Amniotic stem cell (primary cell): ENCODE results near the gene RING1.

ENCODE experiments used
- DNase-seq: peaks from one replicate; lab custom pipeline; 2025; lab: John Stamatoyannopoulos, UW

RING1 gene

DNA sequence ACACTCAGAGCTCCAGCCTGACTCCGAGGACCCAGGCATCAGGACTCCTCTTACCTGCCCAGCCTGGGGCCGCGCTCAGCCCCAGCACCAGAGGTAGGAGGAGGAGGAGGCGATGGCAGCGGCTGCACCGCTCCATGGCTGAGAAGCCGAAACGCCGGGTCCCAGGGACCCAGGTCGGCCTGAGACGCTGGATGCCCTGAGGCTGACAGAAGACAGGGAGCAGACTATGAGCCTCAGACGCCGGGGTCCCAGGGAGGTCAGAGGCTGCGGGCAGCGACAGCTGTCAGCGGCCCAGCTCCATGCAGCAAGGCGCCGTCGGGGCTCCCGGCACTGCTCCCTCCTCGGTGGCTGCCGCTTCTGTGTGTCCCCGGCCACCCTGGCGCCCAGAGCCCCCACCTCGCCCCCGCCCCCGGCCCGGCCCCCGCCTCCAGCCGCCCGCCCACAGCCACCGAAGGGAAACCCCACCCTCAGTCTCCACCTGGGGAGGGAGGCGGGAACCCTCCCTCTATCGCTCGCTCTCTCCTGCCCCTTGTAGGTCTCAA, 16.1 kb upstream of the RING1 start, which contains the start of gene COL11A2:
COL11A2 (minus strand) TSS at position 363 of the 542 bp plus-strand sequence; CDS start at position 136, 227 bp downstream.
- DNase-seq, result no peak

GRCh38 chr6:33192671-33193602, 15.4 kb upstream of the RING1 start:
- no peak for DNase-seq

DNA sequence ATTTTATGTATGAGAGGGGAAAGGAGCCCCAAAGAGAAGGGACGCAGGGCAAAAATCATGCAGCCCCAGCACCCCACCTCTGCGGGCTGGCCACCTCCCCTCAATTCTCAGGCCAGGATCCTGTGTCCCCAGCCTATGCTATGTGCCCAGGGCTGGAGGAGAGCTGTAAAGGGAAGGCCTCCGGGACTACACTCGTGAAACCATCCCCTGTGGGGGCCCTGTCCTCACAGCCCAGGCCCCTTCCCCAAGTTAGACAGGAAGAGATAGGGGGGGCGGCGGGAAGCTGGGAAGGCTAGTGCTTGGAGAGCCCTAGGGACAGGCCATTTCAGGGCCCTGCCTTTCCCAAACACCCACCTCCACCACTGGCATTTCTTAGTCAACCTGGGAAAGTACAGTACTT, 14.7 kb upstream of the RING1 start:
- no peak for DNase-seq

- DNase-seq, result no peak
These were observed 13.8 kb upstream of the RING1 start for GRCh38 chr6:33194431-33194979.

GRCh38 chr6:33195304-33196165, 12.8 kb upstream of the RING1 start:
- DNase-seq, result no peak

- DNase-seq, result peak; percentile 32
These were observed 10.8 kb upstream of the RING1 start for GRCh38 chr6:33197431-33198048.

DNA sequence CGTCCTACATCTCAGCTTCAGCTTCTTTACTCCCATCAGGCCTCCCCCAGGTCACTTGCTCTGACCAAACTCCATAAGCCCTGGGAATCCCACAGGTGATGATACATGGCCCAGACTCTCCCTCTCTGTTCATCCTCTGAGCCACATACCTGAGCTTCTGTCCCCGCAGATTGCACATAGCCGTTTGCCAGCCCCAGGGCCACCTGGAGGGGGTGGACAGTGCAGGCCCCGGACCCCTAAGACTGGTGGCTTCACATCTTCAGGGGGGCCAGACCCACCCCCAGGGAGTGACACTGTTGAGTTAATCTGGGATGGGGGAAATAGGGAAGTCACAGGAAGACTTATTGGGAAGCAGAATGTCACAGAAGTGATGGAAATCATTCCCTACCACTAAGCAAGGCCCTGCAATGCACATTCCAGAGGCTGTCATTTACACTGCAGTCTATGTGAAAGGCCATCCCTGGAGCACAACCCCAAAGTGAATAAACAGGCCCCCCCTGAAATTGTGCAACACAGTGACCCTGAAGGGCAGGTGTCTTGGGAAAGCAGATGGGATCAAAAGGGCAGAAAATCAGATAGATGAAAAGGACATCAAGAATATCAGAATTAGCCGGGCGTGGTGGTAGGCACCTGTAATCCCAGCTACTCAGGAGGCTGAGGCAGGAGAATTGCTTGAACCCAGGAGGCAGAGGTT, 10.0 kb upstream of the RING1 start:
- DNase-seq, result no peak

DNA sequence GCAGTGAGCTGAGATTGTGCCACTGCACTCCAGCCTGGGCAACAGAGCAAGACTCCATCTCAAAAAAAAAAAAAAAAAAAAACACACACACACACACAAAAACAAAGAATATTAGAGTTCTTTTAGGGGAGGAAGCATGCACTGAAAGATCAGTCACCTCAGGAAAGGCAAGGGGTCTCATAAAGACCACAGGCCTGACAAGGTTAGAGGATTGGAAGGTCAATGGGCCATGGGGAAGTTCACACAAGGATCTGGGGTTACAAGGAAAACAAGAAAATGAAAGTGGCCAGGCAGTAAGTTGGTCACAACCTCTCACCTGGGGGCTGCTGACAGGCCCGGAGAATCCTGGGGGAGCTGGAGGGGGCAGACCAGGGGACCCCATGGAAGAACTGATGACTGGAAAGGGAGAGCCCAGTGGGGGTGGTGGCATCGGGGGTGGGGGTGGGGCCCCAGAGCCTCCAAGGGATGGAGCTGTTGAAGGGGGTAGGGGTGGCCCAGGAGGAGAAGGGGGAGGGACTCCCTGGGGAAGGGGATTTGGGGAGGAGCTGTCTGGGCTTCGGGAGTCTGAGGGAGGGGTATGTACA, 9.4 kb upstream of the RING1 start:
- DNase-seq, result no peak

DNA sequence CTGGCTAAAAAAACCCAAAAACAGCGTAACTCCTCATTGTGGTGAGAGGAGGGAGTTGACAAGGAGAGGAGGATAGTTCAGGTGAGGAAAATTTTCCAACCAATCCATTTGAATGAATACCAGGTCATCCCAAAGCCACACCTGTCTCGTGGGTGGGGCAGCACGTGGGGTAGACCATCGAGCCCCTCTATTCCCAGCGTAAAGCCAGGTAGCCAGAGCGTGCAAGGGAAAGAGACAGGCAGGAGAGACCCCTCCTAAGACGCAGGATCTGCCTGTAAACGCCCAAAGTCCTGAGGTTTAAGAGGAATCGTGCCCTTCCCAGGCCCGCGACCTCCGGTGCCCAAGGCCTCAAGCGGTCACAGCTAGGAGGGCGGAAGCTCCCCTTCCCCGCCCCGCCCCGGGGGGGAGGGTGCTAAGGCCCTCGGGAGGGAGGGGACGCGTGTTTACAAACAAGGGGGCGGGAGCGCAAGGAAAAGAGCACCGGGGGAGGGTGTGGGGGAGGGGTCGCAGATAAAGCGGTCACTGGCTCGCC, 8.5 kb upstream of the RING1 start:
- no peak for DNase-seq

GRCh38 chr6:33200219-33201146, 7.8 kb upstream of the RING1 start, which contains the start of the genes RXRB and SLC39A7:
Gene RXRB, minus strand, starts transcription at chr6:33200665. Its CDS starts 189 bp downstream, at chr6:33200476.
Gene SLC39A7, plus strand, starts transcription at chr6:33200867. Its CDS starts 379 bp downstream, at chr6:33201246.
- DNase-seq, result peak; percentile 99

DNA sequence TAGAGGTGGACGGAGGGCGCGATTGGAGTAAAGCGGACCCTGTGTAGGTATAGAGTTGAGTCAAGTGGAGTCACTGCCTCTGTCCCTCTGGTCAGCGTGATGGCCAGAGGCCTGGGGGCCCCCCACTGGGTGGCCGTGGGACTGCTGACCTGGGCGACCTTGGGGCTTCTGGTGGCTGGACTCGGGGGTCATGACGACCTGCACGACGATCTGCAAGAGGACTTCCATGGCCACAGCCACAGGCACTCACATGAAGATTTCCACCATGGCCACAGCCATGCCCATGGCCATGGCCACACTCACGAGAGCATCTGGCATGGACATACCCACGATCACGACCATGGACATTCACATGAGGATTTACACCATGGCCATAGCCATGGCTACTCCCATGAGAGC, 7.2 kb upstream of the RING1 start:
- DNase-seq, result no peak

GRCh38 chr6:33201935-33202334, 6.4 kb upstream of the RING1 start:
- no peak for DNase-seq

DNA sequence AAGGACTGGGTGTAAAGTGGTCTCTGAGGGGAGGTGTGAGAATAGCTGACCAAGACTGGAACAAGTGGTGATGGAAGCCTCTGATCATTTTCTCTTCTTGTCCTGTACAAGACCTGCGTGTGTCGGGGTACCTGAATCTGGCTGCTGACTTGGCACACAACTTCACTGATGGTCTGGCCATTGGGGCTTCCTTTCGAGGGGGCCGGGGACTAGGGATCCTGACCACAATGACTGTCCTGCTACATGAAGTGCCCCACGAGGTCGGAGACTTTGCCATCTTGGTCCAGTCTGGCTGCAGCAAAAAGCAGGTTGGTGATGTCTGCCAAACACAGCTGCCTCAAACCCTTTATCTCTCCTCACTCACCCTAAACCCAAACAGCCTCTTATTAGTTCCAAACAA, 5.5 kb upstream of the RING1 start:
- no peak for DNase-seq

DNA sequence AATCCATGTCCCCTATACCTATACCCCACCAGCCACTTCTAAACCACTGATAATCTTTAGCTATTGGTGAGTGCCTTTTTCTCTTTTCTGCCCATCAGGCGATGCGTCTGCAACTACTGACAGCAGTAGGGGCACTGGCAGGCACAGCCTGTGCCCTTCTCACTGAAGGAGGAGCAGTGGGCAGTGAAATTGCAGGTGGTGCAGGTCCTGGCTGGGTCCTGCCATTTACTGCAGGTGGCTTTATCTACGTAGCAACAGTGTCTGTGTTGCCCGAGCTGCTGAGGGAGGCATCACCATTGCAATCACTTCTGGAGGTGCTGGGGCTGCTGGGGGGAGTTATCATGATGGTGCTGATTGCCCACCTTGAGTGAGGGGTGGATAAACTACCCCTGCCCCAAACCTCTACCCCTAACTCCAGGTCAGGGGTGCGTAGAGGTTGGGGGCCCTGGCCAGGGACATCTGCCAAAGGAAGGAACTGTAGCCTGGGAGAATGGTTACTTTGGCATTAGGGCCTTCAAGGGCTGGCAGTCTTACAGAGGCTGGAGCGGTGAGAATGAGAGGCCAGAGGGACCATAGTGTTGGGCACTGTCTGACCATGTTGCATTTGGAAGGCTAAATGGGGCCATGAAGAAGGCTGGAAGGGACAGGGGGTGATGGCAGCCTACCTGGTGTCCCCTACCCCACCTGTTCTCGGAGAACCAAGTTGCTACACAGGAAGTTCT, 4.7 kb upstream of the RING1 start:
- no peak for DNase-seq

DNA sequence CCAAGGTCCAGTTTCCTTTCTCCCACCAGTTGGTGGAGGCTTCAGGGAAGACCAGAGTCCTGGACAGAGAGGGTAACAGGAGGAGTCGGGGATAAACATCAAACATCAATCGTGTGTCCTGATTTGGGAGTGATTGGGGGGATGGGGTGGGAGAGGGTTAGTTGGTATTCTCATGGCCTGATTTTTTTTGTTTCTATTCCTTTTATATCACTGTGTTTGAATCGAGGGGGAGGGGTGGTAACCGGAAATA, 4.2 kb upstream of the RING1 start:
- DNase-seq, result no peak

- peak; percentile 62 for DNase-seq
These were observed 3.7 kb upstream of the RING1 start, which contains the start of gene HSD17B8 for GRCh38 chr6:33204415-33205190. Gene HSD17B8, plus strand, starts transcription at chr6:33204655. Its CDS starts 14 bp downstream, at chr6:33204669.

- no peak for DNase-seq
These were observed 2.9 kb upstream of the RING1 start for GRCh38 chr6:33205191-33206026.
